Stimulated activated naive B cell treated with anti-CD40 and anti-IgM and Interleukin-4, amounts not matched to agents 10 μg/mL and 1 μg/mL and 100 μg/mL, for 72 hours (primary cell): ENCODE results near the gene BICC1.
A peak's percentile ranks its signal among the peaks of the same experiment; 100 is the strongest.

Source experiments
- ATAC-seq, 2 donors: fragments of 150-1000 bp; cut with Tn5 transposase; replicated peaks; 2 replicates each; pipeline ENCODE4 v1.10.0; 2021; ENCODE audit warnings: moderate library complexity in 1 of 2
- DNase-seq: peaks from one replicate; pipeline ENCODE4 v3.0.0; 2021
- H3K27ac Mint-ChIP-seq: one replicate; pipeline ENCODE4 v1.8.0; 2022; ENCODE audit warnings: mild to moderate bottlenecking, mixed read lengths
- H3K27me3 Mint-ChIP-seq, 2 donors: one replicate each; pipeline ENCODE4 v1.8.0; 2022; ENCODE audit warnings: mixed read lengths in 2 of 2
- H3K36me3 Mint-ChIP-seq, 2 donors: one replicate each; pipeline ENCODE4 v1.8.0; 2022; ENCODE audit warnings: mixed read lengths in 2 of 2, mild to moderate bottlenecking in 1 of 2
- H3K4me1 Mint-ChIP-seq, 2 donors: one replicate each; pipeline ENCODE4 v1.8.0; 2022; ENCODE audit warnings: mixed read lengths in 2 of 2, mild to moderate bottlenecking in 1 of 2
- H3K4me3 Mint-ChIP-seq, 2 donors: one replicate each; pipeline ENCODE4 v1.8.0; 2022; ENCODE audit warnings: mild to moderate bottlenecking in 2 of 2, mixed read lengths in 2 of 2, moderate library complexity in 1 of 2
- H3K9me3 Mint-ChIP-seq, 2 donors: one replicate each; pipeline ENCODE4 v1.8.0; 2022; ENCODE audit warnings: mixed read lengths in 2 of 2, mild to moderate bottlenecking in 1 of 2

Gene BICC1

DNA sequence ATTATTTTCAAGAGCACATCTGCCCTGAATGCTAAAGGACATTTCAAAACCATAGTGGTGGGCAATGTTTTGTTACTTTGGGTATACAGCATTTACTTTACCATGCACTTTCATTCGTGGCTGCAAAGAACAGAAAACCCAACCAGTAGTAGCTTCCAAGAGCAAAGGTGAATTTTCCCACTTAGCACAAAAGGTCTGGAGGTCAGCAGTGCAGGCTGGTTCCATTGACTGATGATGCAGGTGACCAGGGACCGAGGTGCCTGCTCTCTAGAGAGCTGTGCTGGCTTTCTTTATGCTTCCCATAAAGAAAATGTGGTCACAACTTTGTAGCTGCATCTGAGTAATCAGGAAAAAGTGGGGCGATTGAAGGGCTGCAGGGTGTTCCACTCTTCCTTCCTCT lies 240.0 kb downstream of the BICC1 start:
- Mint-ChIP-seq H3K27me3 (no peaks in the 10 kb centered on the region), H3K4me1 (no peaks in the 10 kb centered on the region)
- no peak for ATAC-seq

DNA sequence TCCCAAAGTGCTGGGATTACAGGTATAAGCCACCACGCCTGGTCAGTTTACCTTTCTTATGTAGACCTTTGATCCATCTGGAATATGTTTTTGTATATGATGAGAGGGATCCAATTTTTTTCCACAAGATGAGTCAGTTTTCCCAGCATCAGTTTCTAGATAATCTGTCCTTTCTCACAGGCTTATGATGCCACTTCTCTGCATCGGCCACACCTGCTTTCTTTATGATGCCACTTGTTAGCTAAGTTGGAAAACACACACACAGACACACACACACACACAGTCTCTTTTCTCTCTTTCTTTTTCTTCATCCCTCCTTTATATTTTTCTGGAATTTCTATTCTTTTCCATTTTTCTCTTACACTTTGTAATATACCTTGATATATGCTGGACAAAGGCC lies 240.8 kb downstream of the BICC1 start:
- ATAC-seq, result no peak
- DNase-seq, result no peak
- Mint-ChIP-seq H3K36me3 (no peaks in the 10 kb centered on the region), H3K9me3 (no peaks in the 10 kb centered on the region), H3K27ac (no peak overlapping the region), H3K4me1 (no peaks in the 10 kb centered on the region), H3K27me3 (no peaks in the 10 kb centered on the region), H3K4me3 (no peak overlapping the region)

More for the DNA sequence above, 240.0 kb downstream of the BICC1 start:
- no peaks in the 10 kb centered on the region for H3K9me3 Mint-ChIP-seq
- H3K27ac Mint-ChIP-seq, result no peak overlapping the region
- no peaks in the 10 kb centered on the region for H3K36me3 Mint-ChIP-seq
- DNase-seq, result no peak
- H3K4me3 Mint-ChIP-seq, result no peak overlapping the region

DNA sequence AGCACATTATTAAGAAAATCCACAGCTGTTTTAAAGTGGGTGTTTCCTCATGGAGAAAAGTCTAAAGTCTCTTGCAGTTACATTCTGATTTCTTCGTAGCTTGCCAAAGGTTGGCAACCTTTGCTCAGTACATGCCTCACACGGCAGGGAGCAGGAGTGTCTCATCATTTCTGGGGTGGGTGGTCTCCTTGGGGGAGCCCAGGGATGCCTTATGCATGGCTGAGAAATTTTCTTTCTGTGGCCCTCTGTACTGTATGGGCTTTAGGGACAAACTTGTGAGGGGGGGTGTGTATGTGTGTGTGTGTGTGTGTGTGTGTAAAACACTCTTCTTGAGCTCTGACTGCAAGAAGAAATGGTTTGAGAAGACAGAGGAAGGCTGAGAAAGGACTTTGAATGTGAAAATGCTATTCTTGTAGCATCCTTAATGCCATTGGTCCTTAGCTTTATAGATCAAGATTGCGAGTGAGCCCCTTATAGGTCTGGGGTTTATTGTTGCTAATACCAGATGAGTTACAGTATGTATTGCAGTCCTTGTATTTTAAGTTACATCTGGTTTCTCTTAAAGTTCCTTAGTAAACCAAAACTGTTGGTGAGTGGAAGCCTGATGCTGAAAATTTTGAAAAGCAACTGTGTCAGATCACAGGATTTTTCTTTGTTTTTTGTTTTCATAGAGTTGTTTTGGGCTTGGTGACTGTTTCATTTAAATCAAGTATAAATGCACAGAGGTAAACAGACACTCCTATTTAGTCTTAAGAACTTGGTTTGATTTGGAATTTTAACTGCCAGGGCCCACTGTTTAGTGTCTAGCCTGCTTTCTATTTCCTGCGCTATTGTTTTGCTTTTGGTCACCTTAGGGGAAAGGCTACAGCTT lies 242.0 kb downstream of the BICC1 start:
- ATAC-seq (no peak), DNase-seq (no peak)
- H3K4me1 Mint-ChIP-seq, result no peaks in the 10 kb centered on the region
- no peaks in the 10 kb centered on the region for H3K36me3 Mint-ChIP-seq
- H3K27me3 Mint-ChIP-seq, result no peaks in the 10 kb centered on the region
- no peak overlapping the region for H3K27ac Mint-ChIP-seq
- no peak overlapping the region for H3K4me3 Mint-ChIP-seq
- H3K9me3 Mint-ChIP-seq, result no peaks in the 10 kb centered on the region

DNA sequence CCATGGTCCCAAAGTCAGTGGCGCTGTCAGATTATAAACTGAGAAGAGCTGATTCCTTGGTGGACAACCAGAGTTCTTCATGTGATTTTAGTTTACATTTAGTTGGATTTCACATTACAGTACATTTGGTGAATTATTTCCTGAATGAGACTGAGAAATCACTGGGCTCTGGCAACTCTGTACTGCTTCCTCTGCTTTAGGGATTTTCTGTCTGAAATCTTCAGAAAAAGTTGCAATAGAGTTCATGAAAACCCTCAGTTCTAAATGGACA lies 242.6 kb downstream of the BICC1 start:
- Mint-ChIP-seq H3K4me1 (no peaks in the 10 kb centered on the region), H3K4me3 (no peak overlapping the region), H3K9me3 (no peaks in the 10 kb centered on the region), H3K36me3 (no peaks in the 10 kb centered on the region), H3K27ac (no peak overlapping the region), H3K27me3 (no peaks in the 10 kb centered on the region)
- no peak for ATAC-seq
- DNase-seq, result no peak

DNA sequence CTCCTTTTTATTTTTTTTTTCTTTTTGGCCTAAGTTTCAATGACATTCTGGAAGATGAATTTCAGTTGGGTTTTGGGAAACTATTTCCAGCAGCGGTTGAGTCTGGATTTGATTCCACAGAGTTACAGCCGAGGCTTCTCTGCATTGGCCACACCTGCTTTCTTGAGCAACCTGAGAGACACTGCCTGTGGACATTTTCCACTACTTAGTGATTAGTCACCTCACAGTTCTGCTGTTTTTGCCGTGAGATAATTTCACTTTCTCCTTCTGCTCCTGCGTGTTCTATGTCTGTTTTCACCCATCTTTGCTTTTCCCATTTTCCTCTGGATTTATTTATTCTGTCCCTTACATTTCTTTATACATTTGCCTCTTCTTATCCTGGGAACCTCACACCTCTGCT lies 243.0 kb downstream of the BICC1 start:
- H3K27me3 Mint-ChIP-seq, result no peaks in the 10 kb centered on the region
- no peak overlapping the region for H3K27ac Mint-ChIP-seq
- no peaks in the 10 kb centered on the region for H3K9me3 Mint-ChIP-seq
- no peak for ATAC-seq
- H3K4me1 Mint-ChIP-seq, result no peaks in the 10 kb centered on the region
- DNase-seq, result no peak
- H3K4me3 Mint-ChIP-seq, result no peak overlapping the region
- no peaks in the 10 kb centered on the region for H3K36me3 Mint-ChIP-seq

DNA sequence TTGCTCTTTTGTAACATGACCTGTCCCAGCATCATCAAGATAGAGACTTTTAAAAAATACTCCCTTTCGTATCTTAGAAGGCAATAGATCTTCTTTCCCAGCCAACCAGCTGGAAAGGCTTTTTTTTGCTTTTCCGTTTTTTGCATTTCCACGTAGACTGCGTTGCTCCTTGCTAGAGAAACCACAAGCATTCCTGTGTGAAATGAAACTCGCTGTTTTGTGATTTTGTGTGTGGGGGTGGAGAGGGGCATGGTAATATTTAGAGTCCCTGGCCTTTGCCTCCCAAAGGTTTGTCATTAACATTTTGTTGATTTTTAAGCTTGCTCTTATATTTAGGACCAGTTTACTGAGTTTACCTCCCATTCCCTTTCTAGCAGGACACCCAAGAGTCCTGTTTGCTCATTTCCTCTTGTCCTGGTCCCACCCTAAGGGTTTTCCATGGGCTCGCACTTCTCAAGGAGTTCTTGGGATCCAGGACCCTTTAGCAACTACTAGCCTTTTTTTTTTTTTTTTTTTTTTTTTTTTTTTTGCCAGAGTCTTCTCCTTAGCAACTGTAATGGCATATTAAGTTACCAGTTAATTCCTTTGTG lies 243.6 kb downstream of the BICC1 start:
- ATAC-seq, result no peak
- Mint-ChIP-seq H3K4me3 (no peak overlapping the region), H3K4me1 (no peaks in the 10 kb centered on the region), H3K27ac (no peak overlapping the region), H3K36me3 (no peaks in the 10 kb centered on the region), H3K27me3 (peaks cover 0 to 4% of the 10 kb centered on the region in 2 donors), H3K9me3 (no peaks in the 10 kb centered on the region)
- no peak for DNase-seq

DNA sequence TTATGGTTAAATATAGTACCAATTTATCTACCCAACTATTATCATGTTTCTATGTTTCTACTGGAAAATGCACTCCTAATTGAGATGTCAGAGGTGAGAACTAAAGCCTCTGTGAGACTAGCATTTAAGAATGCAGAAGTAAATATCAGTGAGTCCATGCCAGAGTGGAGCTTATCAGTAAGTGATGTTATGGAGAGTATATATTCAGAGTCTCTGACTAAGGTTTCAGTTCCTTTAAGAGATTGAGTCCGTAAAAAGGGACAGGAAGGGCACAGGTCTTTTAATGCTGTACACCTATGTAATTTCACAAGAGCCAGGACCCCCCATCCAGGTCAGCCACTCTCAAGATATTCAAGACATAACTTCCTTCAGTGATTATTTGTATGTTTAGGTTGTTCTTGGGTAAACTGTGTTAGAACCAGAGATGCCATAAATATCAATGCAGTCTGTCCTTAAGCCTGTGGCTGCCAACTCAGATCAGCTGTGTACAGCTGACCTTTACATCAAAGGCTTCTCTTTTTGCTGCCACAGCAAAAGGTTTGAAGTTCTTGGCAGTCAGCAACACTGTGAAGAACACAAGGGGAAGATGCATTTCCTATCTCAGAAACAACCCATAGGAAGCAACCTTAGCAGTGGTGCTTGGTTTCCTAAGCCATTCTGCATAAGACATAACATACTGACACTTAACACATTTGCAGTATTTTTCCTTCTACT lies 244.8 kb downstream of the BICC1 start:
- DNase-seq (no peak), ATAC-seq (peak; percentile 88 to 90)
- no peak overlapping the region for H3K4me3 Mint-ChIP-seq
- no peaks in the 10 kb centered on the region for H3K4me1 Mint-ChIP-seq
- H3K27me3 Mint-ChIP-seq, result peaks cover 0 to 4% of the 10 kb centered on the region in 2 donors
- H3K9me3 Mint-ChIP-seq, result no peaks in the 10 kb centered on the region
- H3K27ac Mint-ChIP-seq, result no peak overlapping the region
- no peaks in the 10 kb centered on the region for H3K36me3 Mint-ChIP-seq

DNA sequence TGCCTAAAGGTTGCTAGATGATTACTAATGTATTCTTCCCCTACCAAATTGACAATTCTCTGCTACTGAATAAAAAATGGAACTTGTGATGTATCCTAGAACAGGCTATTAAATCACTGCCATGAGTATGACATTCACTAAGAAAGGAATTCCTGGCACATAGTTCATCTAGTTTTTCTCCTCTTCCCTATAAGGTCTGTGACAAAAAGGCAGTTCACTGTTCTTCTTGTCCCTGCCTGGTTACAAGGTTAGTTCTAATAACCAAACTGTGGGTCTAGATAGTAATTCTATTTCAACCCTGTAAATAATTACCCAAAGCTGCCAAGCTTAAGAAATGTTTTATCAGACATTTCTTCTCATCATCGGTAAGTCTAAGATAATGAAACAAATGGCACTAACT lies 245.6 kb downstream of the BICC1 start:
- no peak for DNase-seq
- no peak for ATAC-seq
- H3K4me3 Mint-ChIP-seq, result no peak overlapping the region
- no peaks in the 10 kb centered on the region for H3K36me3 Mint-ChIP-seq
- H3K4me1 Mint-ChIP-seq, result no peaks in the 10 kb centered on the region
- peaks cover 0 to 4% of the 10 kb centered on the region in 2 donors for H3K27me3 Mint-ChIP-seq
- H3K9me3 Mint-ChIP-seq, result no peaks in the 10 kb centered on the region
- no peak overlapping the region for H3K27ac Mint-ChIP-seq

DNA sequence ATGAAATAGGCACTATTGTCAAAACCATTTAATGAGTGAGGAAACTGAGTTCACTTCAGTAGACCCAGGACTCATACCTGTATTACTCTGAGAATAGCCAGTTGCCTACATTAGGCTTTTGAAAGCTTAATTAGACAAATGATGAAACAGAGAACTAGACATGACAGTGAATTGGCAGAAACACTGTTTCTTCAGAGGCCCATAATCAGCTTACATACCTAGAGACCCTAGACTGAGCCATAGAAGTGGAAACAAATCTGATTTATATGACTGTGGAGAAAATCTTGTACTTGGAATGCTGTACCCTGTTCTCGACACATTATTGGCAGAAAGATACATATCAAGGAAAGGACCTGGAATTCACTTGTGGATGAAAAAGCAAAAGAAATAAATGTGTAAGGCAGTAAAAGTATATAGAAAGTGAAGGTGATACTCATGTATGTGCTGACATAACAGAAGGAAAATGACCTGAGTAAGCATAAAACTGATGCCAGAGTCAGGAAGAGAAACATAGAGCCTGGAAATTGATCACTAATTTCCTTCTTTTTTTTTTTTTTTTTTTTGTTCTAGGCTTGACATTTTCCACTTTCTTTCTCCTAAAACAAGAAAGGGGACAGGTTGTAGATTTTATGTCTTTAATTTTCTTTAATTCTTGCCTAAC lies 251.5 kb downstream of the BICC1 start:
- ATAC-seq, result no peak
- no peak overlapping the region for H3K27ac Mint-ChIP-seq
- no peaks in the 10 kb centered on the region for H3K36me3 Mint-ChIP-seq
- H3K27me3 Mint-ChIP-seq, result peaks cover 0 to 4% of the 10 kb centered on the region in 2 donors
- H3K4me1 Mint-ChIP-seq, result no peaks in the 10 kb centered on the region
- DNase-seq, result no peak
- H3K4me3 Mint-ChIP-seq, result no peak overlapping the region
- peaks cover 9 to 13% of the 10 kb centered on the region in 2 donors for H3K9me3 Mint-ChIP-seq

DNA sequence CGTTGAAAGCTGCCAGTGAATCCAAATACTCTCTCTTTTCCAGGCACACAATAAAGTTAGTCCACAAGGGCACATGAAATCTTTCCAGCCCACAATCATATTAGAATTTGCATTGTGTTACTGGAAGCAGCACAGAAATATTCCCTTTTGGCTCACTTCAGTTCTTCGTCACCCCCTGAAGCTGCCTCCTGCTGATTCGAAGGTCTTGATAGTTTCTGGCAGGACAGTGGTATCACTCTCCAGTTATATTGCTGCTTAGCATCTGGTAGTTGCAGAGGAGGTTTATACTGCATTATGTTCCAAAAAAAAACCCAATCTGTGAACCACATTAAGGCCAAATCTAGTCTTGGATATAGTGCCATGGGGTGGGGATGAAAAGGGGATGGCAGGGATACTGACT lies 253.2 kb downstream of the BICC1 start:
- DNase-seq, result no peak
- peaks cover 0 to 4% of the 10 kb centered on the region in 2 donors for H3K27me3 Mint-ChIP-seq
- no peak for ATAC-seq
- no peaks in the 10 kb centered on the region for H3K36me3 Mint-ChIP-seq
- H3K9me3 Mint-ChIP-seq, result peaks cover 9 to 13% of the 10 kb centered on the region in 2 donors
- H3K27ac Mint-ChIP-seq, result no peak overlapping the region
- H3K4me1 Mint-ChIP-seq, result no peaks in the 10 kb centered on the region
- H3K4me3 Mint-ChIP-seq, result no peak overlapping the region

DNA sequence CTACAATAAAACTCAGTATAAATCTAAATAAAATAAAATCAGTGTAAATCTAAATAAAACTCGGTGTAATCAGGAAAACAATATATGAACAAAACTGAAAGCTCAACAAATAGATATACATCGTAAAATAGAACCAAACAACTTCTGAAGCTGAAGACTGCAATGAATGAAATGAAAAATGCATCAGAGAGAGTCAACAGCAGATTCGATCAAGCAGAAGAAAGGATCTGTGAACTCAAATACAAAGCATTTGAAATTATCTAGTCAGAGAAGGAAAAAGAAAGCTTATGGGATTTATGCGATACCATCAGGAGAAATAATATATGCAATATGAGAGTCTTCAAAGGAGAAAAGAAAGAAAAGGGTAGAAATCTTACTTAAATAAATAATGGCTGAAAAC lies 255.0 kb downstream of the BICC1 start:
- Mint-ChIP-seq H3K27me3 (no peaks in the 10 kb centered on the region), H3K27ac (no peak overlapping the region), H3K4me3 (no peak overlapping the region), H3K9me3 (peaks cover 9 to 13% of the 10 kb centered on the region in 2 donors), H3K36me3 (no peaks in the 10 kb centered on the region), H3K4me1 (no peaks in the 10 kb centered on the region)
- DNase-seq (no peak), ATAC-seq (no peak)

DNA sequence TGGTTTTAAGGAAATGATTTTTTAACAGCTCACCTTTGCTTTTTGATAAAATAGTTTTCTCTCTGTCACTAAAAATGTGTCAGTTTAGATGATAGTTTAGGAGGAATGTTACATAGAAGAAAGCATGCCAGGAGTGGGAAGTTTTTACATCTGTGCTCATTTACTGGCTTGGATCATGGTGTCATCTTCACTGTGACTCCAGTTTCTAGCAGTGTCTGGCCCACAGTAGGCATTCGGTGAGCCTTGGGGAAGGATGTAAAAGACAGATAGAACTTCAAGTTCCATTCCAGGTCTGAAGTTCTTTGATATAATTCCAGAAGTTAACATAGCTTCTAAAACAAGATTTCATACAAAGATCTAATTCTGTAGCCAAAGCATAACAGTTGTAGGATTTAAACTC lies 259.2 kb downstream of the BICC1 start:
- Mint-ChIP-seq H3K36me3 (no peaks in the 10 kb centered on the region), H3K27ac (no peak overlapping the region), H3K4me3 (no peak overlapping the region), H3K27me3 (no peaks in the 10 kb centered on the region), H3K9me3 (peaks cover 9 to 13% of the 10 kb centered on the region in 2 donors), H3K4me1 (no peaks in the 10 kb centered on the region)
- DNase-seq (no peak), ATAC-seq (no peak)

DNA sequence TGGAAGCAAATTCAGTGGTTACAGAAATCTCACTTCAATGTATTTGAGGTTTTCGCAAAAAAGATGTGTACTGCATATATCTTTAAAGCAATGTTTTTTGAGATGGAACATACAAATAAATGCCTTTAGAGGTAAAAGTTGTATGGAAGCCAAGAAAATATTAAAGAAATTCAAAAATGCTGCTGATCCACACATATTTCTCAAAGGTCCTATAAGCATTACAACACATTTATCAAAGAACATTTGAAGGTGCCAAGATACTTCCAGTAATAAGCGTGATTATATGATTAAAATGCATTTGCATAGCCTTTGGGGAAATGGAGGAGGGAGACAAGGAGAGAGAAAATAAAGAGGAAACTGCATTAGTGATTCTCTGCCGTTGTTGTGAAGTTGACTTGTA lies 260.1 kb downstream of the BICC1 start:
- Mint-ChIP-seq H3K27ac (no peak overlapping the region), H3K4me3 (no peak overlapping the region), H3K9me3 (peaks cover 4% of the 10 kb centered on the region in 2 donors), H3K27me3 (no peaks in the 10 kb centered on the region), H3K36me3 (no peaks in the 10 kb centered on the region), H3K4me1 (no peaks in the 10 kb centered on the region)
- DNase-seq, result no peak
- no peak for ATAC-seq

DNA sequence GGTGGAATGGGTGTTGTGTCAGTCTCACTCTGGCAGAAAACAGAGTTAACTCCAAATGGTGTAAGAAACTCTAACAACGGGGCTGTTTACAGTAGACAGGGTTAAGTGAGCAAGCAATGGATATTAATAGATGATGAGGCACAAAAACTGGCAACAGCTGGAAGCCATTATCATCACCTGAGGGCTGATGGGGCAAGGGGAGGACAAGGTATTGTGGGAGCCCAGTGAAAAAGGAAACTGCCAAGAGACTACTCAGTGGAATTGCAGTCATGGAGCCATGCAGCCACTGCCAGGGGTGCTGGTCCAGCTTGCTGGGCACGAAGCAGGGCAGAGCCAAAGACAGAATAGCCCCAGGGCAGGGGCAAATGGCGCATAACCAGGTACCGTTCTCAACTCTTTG lies 260.7 kb downstream of the BICC1 start:
- DNase-seq (no peak), ATAC-seq (no peak)
- no peaks in the 10 kb centered on the region for H3K4me1 Mint-ChIP-seq
- no peaks in the 10 kb centered on the region for H3K27me3 Mint-ChIP-seq
- no peaks in the 10 kb centered on the region for H3K36me3 Mint-ChIP-seq
- no peak overlapping the region for H3K4me3 Mint-ChIP-seq
- H3K27ac Mint-ChIP-seq, result no peak overlapping the region
- H3K9me3 Mint-ChIP-seq, result no peaks in the 10 kb centered on the region

DNA sequence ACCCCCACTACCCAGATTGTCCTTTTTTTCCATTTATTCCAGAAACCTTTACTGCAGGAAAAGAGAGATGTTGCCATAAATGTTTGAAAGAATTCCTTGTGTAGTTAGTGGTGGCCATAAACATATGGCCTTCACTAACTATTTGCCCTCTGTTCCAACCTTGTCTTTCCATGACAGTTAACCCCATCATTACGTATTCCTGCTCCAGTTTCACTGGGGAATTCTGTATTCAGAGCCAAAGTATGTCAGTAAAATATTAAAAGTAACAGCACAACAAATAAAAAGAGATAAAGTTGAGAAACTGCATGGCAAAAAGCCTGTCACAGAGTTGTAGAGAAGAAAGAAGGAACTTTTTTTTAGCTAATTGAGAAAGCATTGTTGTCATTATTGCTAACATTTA lies 261.3 kb downstream of the BICC1 start:
- Mint-ChIP-seq H3K27ac (no peak overlapping the region), H3K4me3 (no peak overlapping the region), H3K9me3 (no peaks in the 10 kb centered on the region), H3K4me1 (no peaks in the 10 kb centered on the region), H3K27me3 (no peaks in the 10 kb centered on the region), H3K36me3 (no peaks in the 10 kb centered on the region)
- DNase-seq (no peak), ATAC-seq (no peak)
